HepG2 (cell line): Measurements from ENCODE around the gene LAG3. TPM values are rescaled to one million over a fixed set of nuclear protein-coding genes. Genes with fewer than 3 reads are reported as not detected.

Experiments used
- ATAC-seq: fragments of 200-7000 bp; cut with Tn5 transposase; 3 replicates; pipeline ENCODE4 v1.9.1; 2020; ENCODE audit warnings: mild to moderate bottlenecking, moderate library complexity
- BruUV-seq: library from RNA; stranded (reverse); fragments of 400-500 nt; replicated peaks from 2 replicates; lab custom pipeline; 2021; lab: Mats Ljungman, UMichigan
- CTCF ChIA-PET: fragments of 300-600 bp; formaldehyde crosslinking; extraction: SDS; loops from one replicate; lab custom pipeline; 2021; ENCODE audit warnings: low total read pairs, inconsistent platforms, low intra/inter-chr PET ratio; lab: Yijun Ruan, JAX
- POLR2A ChIA-PET: fragments of 350-600 bp; sonication (Branson Sonifier 250); formaldehyde crosslinking; loops from one replicate; lab custom pipeline; 2020; ENCODE audit warnings: antibody characterized with exemption, inconsistent platforms; lab: Yijun Ruan, JAX
- DNase-seq: peaks from one replicate; pipeline ENCODE4 v3.0.0-alpha.2; 2015; ENCODE audit warnings: low spot score
- FAIRE-seq: peaks from 3 replicates; lab custom pipeline; 2011; peaks lifted over from hg19 to GRCh38; lab: Jason Lieb, UNC
- H2AFZ ChIP-seq: one replicate; pipeline ENCODE4 v1.6.1; 2011; ENCODE audit warnings: low read length, inconsistent platforms
- H3K27ac ChIP-seq: fragments of 300-600 bp; 3 replicates; pipeline ENCODE4 v1.8.0; 2011; ENCODE audit warnings: mixed run types, mild to moderate bottlenecking, mixed read lengths, low read length, inconsistent platforms; ENCODE audit not compliant: insufficient read depth; ENCODE audit errors: extremely low read length
- H3K27me3 ChIP-seq, 2 experiments: fragments of 200-600 bp in 1 of 2; 2 replicates in 1 of 2; 3 replicates in 1 of 2; pipeline versions ENCODE4 v1.6.0 to v1.8.0; 2011; ENCODE audit warnings: low read length in 2 of 2, mild to moderate bottlenecking in 2 of 2, moderate library complexity in 2 of 2, inconsistent platforms in 1 of 2; ENCODE audit not compliant: insufficient read depth in 2 of 2, control insufficient read depth in 1 of 2
- H3K36me3 ChIP-seq, 2 experiments: fragments of 200-600 bp in 1 of 2; replicated peaks in 1 of 2; 2 replicates in 1 of 2; 3 replicates in 1 of 2; pipeline versions ENCODE4 v1.5.1 to v1.8.0; 2011; ENCODE audit warnings: low read length in 2 of 2, inconsistent platforms in 1 of 2; ENCODE audit not compliant: insufficient read depth in 2 of 2, control insufficient read depth in 1 of 2
- H3K4me1 ChIP-seq: 2 replicates; pipeline ENCODE4 v1.5.1; 2012; ENCODE audit warnings: low read length, inconsistent platforms; ENCODE audit not compliant: insufficient read depth
- H3K4me2 ChIP-seq: 2 replicates; pipeline ENCODE4 v1.6.0; 2011; ENCODE audit warnings: low read depth, low read length, inconsistent platforms
- H3K4me3 ChIP-seq, 3 experiments: fragments of 200-600 bp in 1 of 3; sonication (generic), shearing (Covaris generic) in 1 of 3; replicated peaks in 1 of 3; 2 replicates each; pipeline ENCODE4 v1.5.1; 2011 to 2016; ENCODE audit warnings: low read length in 3 of 3, inconsistent platforms in 2 of 3, low read depth in 2 of 3, mild to moderate bottlenecking in 2 of 3, control low read depth in 1 of 3, mixed read lengths in 1 of 3; ENCODE audit not compliant: insufficient read depth in 1 of 3
- H3K79me2 ChIP-seq: one replicate; pipeline ENCODE4 v1.6.1; 2011; ENCODE audit warnings: low read length, inconsistent platforms; ENCODE audit not compliant: insufficient read depth
- H3K9ac ChIP-seq: 2 replicates; pipeline ENCODE4 v1.6.0; 2011; ENCODE audit warnings: mild to moderate bottlenecking, low read depth, low read length, inconsistent platforms; ENCODE audit not compliant: insufficient read depth
- H3K9me3 ChIP-seq: 2 replicates; pipeline ENCODE4 v1.5.1; 2012; ENCODE audit warnings: mild to moderate bottlenecking, low read length
- H4K20me1 ChIP-seq: 2 replicates; pipeline ENCODE4 v1.6.0; 2011; ENCODE audit warnings: inconsistent platforms, mild to moderate bottlenecking, low read length, moderate library complexity; ENCODE audit not compliant: insufficient read depth
- ARHGAP35 ChIP-seq: sonication (generic); formaldehyde crosslinking; IDR thresholded peaks from 2 replicates; pipeline ENCODE4 v1.9.0; 2022; ENCODE audit warnings: mild to moderate bottlenecking, inconsistent platforms, moderate library complexity, missing genetic modification reagents, borderline replicate concordance
- DMAP1 ChIP-seq: IDR thresholded peaks from 2 replicates; pipeline ENCODE4 v1.6.1; 2016
- FOXM1 ChIP-seq: sonication (generic); formaldehyde crosslinking; IDR thresholded peaks from 2 replicates; pipeline ENCODE4 v1.5.0; 2020; ENCODE audit warnings: missing genetic modification reagents
- PHF5A ChIP-seq: IDR thresholded peaks from one replicate; pipeline ENCODE4 v1.6.1; 2018; ENCODE audit warnings: low read depth, missing genetic modification reagents; ENCODE audit not compliant: unreplicated experiment
- RARG ChIP-seq: sonication (generic); formaldehyde crosslinking; IDR thresholded peaks from 2 replicates; pipeline ENCODE4 v1.4.0; 2020; ENCODE audit warnings: low read depth, mild to moderate bottlenecking, missing genetic modification reagents
- TFDP1 ChIP-seq: IDR thresholded peaks from 2 replicates; pipeline ENCODE4 v1.6.1; 2016; ENCODE audit warnings: missing compliant biosample characterization, missing genetic modification reagents, borderline replicate concordance
- TRIM22 ChIP-seq: fragments of 450-650 bp; IDR thresholded peaks from 2 replicates; pipeline ENCODE4 v1.6.1; 2017
- YEATS2 ChIP-seq: sonication (generic); formaldehyde crosslinking; IDR thresholded peaks from 2 replicates; pipeline ENCODE4 v1.4.0; 2020; ENCODE audit warnings: missing genetic modification reagents, borderline replicate concordance
- ZBTB43 ChIP-seq: sonication (generic); formaldehyde crosslinking; conservative IDR thresholded peaks from 2 replicates; pipeline ENCODE4 v1.4.0; 2020; ENCODE audit warnings: missing genetic modification reagents
- ZNF10 ChIP-seq: sonication (generic); formaldehyde crosslinking; IDR thresholded peaks from 2 replicates; pipeline ENCODE4 v1.4.0; 2020; ENCODE audit warnings: mild to moderate bottlenecking, low read depth, missing genetic modification reagents, borderline replicate concordance
- ZNF281 ChIP-seq: sonication (generic); formaldehyde crosslinking; IDR thresholded peaks from 2 replicates; pipeline ENCODE4 v1.4.0; 2020; ENCODE audit warnings: missing genetic modification reagents, borderline replicate concordance
- ZNF431 ChIP-seq: sonication (generic); formaldehyde crosslinking; IDR thresholded peaks from 2 replicates; pipeline ENCODE4 v1.9.0; 2022; ENCODE audit warnings: missing genetic modification reagents, low read depth, mild to moderate bottlenecking, borderline replicate concordance
- ZNF460 ChIP-seq: sonication (generic); formaldehyde crosslinking; IDR thresholded peaks from 2 replicates; pipeline ENCODE4 v1.5.1; 2020; ENCODE audit warnings: missing genetic modification reagents, mild to moderate bottlenecking, borderline replicate concordance
- ZNF782 ChIP-seq: sonication (generic); formaldehyde crosslinking; IDR thresholded peaks from 2 replicates; pipeline ENCODE4 v1.4.0; 2020; ENCODE audit warnings: missing genetic modification reagents, mild to moderate bottlenecking, borderline replicate concordance
- ZNF800 ChIP-seq: sonication (generic); formaldehyde crosslinking; IDR thresholded peaks from 2 replicates; pipeline ENCODE4 v1.4.0; 2020; ENCODE audit warnings: missing genetic modification reagents
- WGBS: methylation state at CpG from one replicate; pipeline ENCODE4 v1.1.6; 2017; ENCODE audit warnings: low lambda C conversion rate; 5-methylcytosine and 5-hydroxymethylcytosine counted together
- in situ Hi-C: cut with HindIII; loops from 2 replicates; pipeline ENCODE4 v1.10.0; 2017; ENCODE audit warnings: low pct_unique_long_range_greater_than_20kb; ENCODE audit not compliant: extremely low pct_ligation_motif_present
- intact Hi-C: fragments of 100-400 bp; cut with micrococcal nuclease; formaldehyde crosslinking; loops from one replicate; pipeline ENCODE4 v1.10.0; 2022; ENCODE audit not compliant: unreplicated experiment
- polyA plus RNA-seq, 8 experiments: library from polyadenylated mRNA; depleted of rRNA in 3 of 8; stranded (reverse) in 7 of 8; unstranded in 1 of 8; fragments of >200 nt; fragmentation: Illumina TruSeq in 4 of 8; extraction: Trizol in 4 of 8; gene quantifications; 2 replicates each; pipeline versions ENCODE4 v1.2.1 to v1.2.3, GENCODE V29; 2011 to 2016; ENCODE audit warnings: low read depth in 4 of 8, missing spikeins in 1 of 8, mixed read lengths in 1 of 8; ENCODE audit not compliant: insufficient read depth in 1 of 8
- total RNA-seq, 5 experiments: library from RNA; depleted of rRNA; stranded (reverse); fragments of >200 nt; fragmentation: Illumina TruSeq; extraction: Trizol; gene quantifications; 2 replicates each; pipeline ENCODE4 v1.2.3, GENCODE V29; 2016; ENCODE audit warnings: low read depth in 1 of 5

The LAG3 gene
- total and polyA plus RNA-seq, 2 of the 13 experiments (the other 11 are each of a cell fraction or from before 2014, with no cell fraction given) = 0.11 to 0.26 TPM

- WGBS = 82% methylated on average over 11 of the region's 12 CpGs
- Histone ChIP-seq H4K20me1 (no peaks in the 10 kb centered on the region), H3K79me2 (no peaks in the 10 kb centered on the region), H3K9me3 (no peaks in the 10 kb centered on the region), H3K4me2 (no peak overlapping the region), H3K4me3 (no peak overlapping the region), H2AFZ (no peak overlapping the region), H3K36me3 (no peaks in the 10 kb centered on the region), H3K27ac (no peak overlapping the region), H3K4me1 (peaks cover 39% of the 10 kb centered on the region), H3K27me3 (no peaks in the 10 kb centered on the region; a peak in 1 of 5 replicates), H3K9ac (no peak overlapping the region)
- no peak for DNase-seq
- intact Hi-C loops = no loop called here
- no TSS peak for BruUV-seq
- ChIA-PET CTCF (no interaction called here), POLR2A (interaction anchor here (1.5 kb wide), 1 partner anchor 38 kb away, joined by 6 read pairs; the partner anchor contains the start of gene MLF2)
- ATAC-seq = no peak
- no peak for FAIRE-seq
- in situ Hi-C loops = no loop called here
- TF ChIP-seq ZNF281 (CRISPR knock-in tag) = no peak
- TF ChIP-seq ZBTB43 = no peak
- TF ChIP-seq ZNF10 (CRISPR knock-in tag) = no peak
- no peak for TF ChIP-seq ARHGAP35 (CRISPR knock-in tag)
- TF ChIP-seq YEATS2 (CRISPR knock-in tag) = no peak
- no peak for TF ChIP-seq ZNF800 (CRISPR knock-in tag)
- TF ChIP-seq ZNF782 (CRISPR knock-in tag) = no peak
- no peak for TF ChIP-seq TFDP1 (CRISPR knock-in tag)
- no peak for TF ChIP-seq ZNF460
- no peak for TF ChIP-seq FOXM1 (CRISPR knock-in tag)
- TF ChIP-seq RARG (CRISPR knock-in tag) = no peak
- no peak for TF ChIP-seq DMAP1
- TF ChIP-seq TRIM22 = no peak
- no peak for TF ChIP-seq ZNF431 (CRISPR knock-in tag)
- no peak for TF ChIP-seq PHF5A
Observed at GRCh38 chr12:6790496-6791150, 18.3 kb downstream of the LAG3 start.
